ENCODE data around the gene DEDD.

DNA sequence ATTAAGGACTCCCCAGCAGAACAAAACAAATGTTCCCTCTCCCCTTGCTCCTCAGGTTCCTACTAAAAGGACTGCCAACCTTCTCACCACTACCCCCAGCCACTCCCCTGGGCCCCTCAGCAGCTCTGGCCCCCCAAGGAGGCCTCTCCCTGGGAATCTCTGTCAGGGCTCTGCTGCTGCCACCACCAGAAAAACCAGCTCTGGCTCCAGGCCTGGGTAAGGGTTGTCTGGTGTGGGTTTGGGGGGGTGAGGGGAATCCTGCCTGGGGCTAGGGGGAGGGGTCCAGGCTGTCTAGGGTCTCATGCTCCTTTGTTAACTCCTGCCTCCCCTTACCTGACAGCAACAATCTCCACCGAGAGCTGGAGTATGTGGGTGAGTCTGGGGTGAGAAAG is 47.9 kb downstream of the DEDD start:
- TF ChIP-seq, protein P1, sequence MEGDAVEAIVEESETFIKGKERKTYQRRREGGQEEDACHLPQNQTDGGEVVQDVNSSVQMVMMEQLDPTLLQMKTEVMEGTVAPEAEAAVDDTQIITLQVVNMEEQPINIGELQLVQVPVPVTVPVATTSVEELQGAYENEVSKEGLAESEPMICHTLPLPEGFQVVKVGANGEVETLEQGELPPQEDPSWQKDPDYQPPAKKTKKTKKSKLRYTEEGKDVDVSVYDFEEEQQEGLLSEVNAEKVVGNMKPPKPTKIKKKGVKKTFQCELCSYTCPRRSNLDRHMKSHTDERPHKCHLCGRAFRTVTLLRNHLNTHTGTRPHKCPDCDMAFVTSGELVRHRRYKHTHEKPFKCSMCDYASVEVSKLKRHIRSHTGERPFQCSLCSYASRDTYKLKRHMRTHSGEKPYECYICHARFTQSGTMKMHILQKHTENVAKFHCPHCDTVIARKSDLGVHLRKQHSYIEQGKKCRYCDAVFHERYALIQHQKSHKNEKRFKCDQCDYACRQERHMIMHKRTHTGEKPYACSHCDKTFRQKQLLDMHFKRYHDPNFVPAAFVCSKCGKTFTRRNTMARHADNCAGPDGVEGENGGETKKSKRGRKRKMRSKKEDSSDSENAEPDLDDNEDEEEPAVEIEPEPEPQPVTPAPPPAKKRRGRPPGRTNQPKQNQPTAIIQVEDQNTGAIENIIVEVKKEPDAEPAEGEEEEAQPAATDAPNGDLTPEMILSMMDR (IDR thresholded peaks at IDR 0.05 in 2 of 3, conservative IDR thresholded peaks at IDR 0.05 in 1 of 3; ENCODE audit: borderline replicate concordance in 1 of 3, insufficient read depth in 1 of 3, low read depth in 2 of 3, low read length in 2 of 3) = no peak
- TF ChIP-seq ZBTB33 (IDR thresholded peaks at IDR 0.05; ENCODE audit: extremely low read depth, insufficient replicate concordance, low read length) = no peak
- TF ChIP-seq POLR2AphosphoS5 (IDR thresholded peaks at IDR 0.05; ENCODE audit: low read depth, low read length) = no peak
- TF ChIP-seq POLR2A (IDR thresholded peaks at IDR 0.05; ENCODE audit: borderline replicate concordance, extremely low read depth, insufficient read depth, insufficient read length) = no peak
- TF ChIP-seq ZNF274 (IDR thresholded peaks at IDR 0.05; ENCODE audit: low read depth, low read length) = no peak
- no peak for TF ChIP-seq CBX3 (IDR thresholded peaks at IDR 0.05; ENCODE audit: low read depth)
- TF ChIP-seq YY1 (IDR thresholded peaks at IDR 0.05; ENCODE audit: extremely low read depth, insufficient replicate concordance, low read depth, low read length) = no peak
- TF ChIP-seq EZH2 (IDR thresholded peaks at IDR 0.05) = no peak
- TF ChIP-seq TCF7L2 (IDR thresholded peaks at IDR 0.05; ENCODE audit: borderline replicate concordance, extremely low read depth, insufficient read depth, insufficient read length) = no peak
- TF ChIP-seq MAX (IDR thresholded peaks at IDR 0.05) = no peak
- no peak for TF ChIP-seq JUND (IDR thresholded peaks at IDR 0.05)
- no peak for TF ChIP-seq RAD21 (IDR thresholded peaks at IDR 0.05; ENCODE audit: low read depth)
- no peak for TF ChIP-seq SRF (IDR thresholded peaks at IDR 0.05; ENCODE audit: low read depth)
- no peak for TF ChIP-seq EGR1 (IDR thresholded peaks at IDR 0.05; ENCODE audit: low read depth)

Data from HCT116 (cell line).